Measurements from ENCODE around the gene NID1.

Gene NID1, protein sequence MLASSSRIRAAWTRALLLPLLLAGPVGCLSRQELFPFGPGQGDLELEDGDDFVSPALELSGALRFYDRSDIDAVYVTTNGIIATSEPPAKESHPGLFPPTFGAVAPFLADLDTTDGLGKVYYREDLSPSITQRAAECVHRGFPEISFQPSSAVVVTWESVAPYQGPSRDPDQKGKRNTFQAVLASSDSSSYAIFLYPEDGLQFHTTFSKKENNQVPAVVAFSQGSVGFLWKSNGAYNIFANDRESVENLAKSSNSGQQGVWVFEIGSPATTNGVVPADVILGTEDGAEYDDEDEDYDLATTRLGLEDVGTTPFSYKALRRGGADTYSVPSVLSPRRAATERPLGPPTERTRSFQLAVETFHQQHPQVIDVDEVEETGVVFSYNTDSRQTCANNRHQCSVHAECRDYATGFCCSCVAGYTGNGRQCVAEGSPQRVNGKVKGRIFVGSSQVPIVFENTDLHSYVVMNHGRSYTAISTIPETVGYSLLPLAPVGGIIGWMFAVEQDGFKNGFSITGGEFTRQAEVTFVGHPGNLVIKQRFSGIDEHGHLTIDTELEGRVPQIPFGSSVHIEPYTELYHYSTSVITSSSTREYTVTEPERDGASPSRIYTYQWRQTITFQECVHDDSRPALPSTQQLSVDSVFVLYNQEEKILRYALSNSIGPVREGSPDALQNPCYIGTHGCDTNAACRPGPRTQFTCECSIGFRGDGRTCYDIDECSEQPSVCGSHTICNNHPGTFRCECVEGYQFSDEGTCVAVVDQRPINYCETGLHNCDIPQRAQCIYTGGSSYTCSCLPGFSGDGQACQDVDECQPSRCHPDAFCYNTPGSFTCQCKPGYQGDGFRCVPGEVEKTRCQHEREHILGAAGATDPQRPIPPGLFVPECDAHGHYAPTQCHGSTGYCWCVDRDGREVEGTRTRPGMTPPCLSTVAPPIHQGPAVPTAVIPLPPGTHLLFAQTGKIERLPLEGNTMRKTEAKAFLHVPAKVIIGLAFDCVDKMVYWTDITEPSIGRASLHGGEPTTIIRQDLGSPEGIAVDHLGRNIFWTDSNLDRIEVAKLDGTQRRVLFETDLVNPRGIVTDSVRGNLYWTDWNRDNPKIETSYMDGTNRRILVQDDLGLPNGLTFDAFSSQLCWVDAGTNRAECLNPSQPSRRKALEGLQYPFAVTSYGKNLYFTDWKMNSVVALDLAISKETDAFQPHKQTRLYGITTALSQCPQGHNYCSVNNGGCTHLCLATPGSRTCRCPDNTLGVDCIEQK

DNA sequence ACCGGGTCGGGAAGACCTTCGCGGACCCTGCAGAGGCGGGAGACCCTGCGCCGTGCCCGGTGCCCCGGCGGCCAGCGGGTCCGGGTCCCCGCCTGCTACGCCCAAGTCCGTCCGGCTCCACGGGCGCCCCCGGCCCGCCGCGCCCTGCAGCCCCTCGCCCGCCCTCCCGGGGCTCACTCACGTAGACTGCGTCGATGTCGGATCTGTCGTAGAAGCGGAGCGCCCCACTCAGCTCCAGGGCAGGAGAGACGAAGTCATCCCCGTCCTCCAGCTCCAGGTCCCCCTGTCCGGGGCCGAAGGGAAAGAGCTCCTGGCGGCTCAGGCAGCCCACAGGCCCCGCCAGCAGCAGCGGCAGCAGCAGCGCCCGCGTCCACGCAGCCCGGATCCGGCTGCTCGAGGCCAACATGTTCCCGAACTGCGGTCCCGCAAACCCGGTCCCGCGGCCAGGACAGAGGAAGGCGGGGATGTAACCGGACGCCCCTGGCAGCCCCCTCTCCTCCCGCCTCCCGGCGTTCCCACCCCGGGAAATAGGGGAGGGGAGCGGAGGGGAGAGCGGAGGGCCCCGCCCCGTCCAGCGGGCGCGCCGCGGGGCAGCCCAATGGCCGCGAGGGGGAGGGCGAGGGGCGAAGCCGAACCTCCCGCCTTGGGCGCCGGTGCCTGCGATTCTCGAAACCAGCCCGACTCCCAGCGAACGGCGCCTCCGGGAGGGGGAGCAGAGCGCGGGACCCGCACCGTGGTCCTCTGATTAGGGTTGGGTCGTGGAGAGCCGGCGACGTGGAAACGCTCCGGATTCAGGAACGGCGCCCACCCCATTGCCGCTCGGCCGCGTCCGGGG, at the start of gene NID1:
NID1 (minus strand) TSS at position 417 of the 835 bp plus-strand sequence; CDS start at position 406, 11 bp downstream.
- DNase-seq, result no peak

DNA sequence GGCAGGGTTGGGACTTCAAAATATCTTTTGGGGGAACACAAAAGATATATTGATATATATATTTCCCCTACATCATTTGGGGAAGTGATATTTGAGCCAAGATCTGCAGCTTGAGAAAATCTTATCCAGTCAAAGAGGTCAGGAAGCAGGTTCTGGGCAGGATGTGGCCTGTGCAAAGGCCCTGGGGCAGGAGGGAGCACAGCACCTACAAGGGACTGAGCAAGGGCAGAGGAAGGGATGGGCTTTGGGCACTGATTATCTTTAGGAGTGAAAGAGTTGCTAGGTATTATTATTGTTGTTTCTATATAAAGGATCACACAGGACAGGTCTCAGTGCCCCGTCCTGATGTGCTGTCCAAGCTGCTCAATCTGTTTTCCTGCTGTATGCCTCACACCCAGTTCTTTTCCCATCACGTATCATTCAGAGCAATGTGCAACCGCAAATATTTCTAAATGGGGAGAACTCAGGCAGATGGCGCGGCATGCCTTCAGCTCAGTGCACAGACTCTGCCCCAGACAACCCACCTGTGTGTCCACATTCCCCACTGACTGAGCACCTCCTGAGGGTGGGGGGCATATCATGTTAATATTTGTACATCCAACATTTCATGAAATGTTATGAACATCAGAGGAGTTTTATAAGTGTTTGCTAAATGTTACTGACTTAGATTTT, 49.3 kb upstream of the NID1 start:
- DNase-seq, result no peak

DNA sequence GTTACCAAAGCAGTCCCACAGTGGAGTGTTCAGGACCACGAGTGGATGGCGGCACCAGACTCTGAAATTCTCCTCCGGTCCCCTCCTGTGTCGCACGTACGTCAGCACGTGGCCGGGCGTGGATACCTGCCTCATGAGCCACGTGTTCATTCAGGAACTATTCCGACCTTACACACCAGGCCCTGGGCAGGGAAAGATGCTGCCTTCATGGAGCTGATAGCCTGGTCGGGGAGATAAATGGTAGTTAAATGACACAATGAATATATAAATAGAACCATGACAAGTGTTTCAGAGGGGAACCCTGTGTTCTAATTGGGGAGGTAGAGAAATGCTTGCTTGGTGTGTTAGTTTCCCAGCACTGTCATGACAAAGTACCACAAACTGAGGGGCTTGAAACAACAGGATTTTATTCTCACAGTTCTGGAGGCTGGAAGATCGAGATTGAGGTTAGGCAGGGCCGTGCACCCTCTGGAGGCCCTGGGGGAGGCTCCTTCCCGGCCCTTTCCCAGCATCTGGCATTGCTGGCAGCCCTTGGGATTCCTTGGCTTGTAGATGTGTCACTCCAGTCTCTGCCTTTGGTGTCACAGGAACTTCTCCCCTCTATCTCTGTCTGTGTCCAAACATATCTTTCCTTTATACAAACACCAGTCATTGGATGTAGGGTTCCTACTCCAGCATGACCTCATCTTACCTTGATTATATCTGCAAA, 48.6 kb upstream of the NID1 start:
- DNase-seq, result no peak

DNA sequence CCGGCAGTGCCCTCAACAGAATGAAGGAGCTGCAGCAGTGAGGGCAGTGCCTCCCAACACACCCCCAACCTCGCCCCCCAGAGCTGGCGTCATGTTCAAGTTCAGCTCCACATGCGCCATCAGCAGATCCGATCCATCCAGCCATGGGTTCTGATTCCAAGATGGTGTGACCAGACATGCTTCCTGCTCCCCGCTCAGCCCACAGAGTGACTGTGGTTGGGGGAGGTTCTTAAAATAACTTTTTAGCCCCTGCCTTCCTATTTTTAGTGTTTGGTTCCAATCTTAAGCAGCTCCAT, 47.4 kb upstream of the NID1 start:
- no peak for DNase-seq

DNA sequence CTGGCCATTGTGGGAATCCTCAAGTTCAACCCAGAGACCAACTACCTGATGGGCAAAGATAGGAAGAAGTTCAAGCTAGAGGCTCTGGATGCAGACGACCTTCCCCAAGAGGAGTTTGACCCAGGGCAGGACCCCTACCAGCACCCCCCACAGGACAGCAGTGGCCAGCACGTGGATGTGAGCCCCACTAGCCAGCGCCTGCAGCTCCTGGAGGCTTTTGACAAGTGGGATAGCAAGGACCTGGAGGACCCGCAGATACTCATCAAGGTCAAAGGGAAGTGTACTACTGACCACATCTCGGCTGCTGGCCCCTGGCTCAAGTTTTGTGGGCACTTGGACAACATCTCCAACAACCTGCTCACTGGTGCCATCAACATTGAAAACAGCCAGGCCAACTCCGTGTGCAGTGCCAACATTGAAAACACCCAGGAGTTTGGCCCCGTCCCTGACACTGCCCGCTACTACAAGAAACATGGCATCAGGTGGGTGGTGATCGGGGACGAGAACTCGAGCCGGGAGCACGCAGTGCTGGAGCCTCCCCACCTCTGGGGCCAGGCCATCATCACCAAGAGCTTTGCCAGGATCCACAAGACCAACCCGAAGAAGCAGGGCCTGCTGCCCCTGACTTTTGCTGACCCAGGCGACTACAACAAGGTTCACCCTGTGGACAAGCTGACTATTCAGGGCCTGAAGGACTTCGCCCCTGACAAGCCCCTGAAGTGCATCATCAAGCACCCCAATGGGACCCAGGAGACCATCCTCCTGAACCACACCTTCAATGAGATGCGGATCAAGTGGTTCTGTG, 46.8 kb upstream of the NID1 start:
- DNase-seq, result no peak

DNA sequence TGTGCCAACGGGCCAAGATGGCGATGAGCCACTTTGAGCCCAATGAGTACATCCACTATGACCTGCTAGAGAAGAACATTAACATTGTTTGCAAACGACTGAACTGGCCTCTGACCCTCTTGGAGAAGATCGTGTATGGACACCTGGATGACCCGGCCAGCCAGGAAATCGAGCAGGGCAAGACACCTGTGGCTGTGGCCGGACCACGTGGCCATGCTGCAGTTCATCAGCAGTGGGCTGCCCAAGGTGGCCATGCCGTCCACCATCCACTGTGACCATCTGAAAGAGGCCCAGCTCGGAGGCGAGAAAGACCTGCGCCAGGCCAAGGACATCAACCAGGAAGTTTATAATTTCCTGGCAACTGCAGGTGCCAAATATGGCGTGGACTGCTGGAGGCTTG, 45.2 kb upstream of the NID1 start:
- DNase-seq, result no peak

DNA sequence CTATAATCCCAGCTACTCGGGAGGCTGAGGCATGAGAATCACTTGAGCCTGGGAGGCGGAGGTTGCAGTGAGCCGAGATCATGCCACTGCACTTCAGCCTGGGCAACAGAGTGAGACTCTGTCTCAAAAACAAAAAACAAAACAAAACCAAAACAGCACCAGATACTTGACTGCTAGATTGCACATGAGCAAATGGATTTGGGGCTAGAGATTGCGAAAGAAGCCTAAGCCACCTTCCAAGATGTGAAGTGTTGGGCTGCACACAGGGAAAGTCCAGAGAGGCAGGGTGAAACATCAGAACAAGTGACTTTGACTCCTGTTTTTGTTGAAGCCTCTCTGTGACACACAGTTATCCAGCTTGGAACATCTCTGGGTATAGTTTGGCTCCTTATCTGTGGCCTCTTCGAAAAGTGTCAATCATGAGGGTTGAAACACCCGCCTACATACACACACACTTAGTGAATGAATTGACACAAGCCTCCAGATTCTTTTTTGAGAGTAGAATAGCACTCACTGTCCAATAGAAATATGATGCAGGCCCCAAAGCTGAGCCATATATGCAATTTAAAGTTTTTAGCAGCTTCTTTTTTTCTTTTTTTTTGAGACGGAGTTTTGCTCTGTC, 43.2 kb upstream of the NID1 start:
- no peak for DNase-seq

DNA sequence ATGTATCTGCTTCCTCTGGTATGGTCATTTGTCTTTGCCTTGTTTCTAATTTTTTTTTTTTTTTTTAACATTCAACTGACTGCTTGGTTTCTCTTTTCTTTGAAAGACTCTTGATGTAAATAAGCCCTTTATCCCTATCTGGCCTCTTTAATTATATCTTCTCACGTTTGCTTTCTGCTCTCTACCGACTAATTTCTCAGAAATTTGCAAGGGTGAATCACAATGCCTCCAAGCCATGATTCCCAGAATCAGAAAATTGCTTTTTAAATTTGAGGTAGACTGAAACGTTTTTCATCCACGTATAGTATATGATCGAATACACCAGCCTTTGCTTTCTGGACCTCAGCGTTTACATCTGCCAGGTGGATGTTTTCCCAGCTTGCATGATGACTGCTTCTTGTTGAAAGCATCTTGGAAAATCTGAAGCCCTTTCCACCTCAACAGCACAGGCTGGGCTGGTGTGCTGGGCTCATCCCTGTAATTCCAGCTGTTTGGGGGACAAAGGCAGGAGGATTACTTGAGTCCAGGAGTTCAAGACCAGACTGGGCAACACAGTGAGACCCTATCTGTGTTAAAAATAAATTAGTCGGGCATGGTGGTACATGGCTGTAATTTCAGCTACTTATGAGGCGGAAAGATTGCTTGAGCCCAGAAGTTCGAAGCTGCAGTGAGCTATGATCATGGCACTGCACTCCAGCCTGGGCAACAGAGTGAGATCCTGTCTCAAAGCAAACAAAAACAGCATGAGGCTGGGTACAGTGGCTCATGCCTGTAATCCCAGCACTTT, 42.4 kb upstream of the NID1 start:
- DNase-seq, result no peak

DNA sequence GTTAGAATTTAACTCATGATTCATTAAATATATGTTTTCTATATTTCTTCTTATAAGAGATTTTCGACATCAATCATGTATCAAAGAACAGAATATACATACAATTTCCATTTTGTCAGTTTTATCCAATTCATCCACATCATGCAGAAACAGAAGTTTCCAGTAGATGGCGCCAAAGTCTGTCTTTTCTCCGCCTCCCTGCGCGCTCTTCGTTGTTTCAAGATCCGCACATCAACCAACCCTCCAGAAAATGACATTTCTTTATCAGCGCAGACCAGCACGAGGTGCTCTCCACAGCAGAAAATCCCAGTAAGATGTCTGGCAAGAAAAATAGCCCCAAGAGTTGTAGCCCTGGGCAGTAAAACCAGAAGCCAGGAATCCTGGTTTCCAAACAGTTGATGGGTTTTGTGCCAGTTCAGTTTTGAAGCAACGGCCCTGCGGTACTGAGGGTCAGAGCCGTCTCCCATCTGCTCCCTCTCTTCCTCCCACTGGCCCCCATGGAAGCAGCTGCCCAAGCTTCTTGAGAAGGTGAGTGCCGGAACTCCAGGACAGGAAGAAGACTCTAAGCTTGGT, 38.8 kb upstream of the NID1 start:
- peak; percentile 18 for DNase-seq

DNA sequence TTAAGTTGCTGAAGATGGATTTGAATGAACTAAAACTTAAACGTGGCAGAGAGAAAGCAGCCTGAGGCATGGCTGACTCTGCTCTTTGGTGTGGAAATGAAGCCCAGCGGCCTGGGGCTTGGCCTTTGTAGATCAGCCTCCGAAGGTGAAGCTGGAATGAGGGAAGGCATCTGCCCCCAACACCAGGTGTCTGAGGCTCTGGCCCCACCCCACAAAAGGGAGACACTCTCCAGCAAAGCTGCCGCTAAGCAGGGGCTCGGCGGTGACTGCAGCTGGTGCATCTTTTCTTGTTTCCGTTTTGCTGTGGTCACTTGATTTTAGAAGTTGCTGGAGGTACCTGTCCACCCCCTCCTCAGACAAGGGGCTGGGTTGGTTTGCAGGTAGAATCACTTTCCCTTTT, 38.2 kb upstream of the NID1 start:
- no peak for DNase-seq

DNA sequence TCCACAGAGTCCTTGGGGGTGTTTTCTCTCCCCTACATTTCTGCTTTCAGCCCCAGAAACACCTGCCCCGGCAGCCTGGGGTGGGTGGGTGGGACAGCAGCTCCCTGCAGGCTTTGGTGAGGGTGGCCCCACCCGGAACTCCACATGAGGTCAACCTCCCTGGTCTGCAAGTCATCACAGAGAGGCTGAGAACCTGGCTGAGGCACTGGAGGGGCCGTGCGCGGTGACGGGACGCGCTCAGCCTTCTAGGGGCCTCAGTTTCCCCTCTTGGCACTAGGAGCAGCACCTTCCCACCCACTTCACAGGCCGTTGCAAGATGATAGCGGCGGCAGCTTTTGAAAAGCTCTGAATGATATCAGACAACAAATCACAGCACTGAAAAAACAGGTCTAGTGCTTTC, 37.7 kb upstream of the NID1 start:
- no peak for DNase-seq

DNA sequence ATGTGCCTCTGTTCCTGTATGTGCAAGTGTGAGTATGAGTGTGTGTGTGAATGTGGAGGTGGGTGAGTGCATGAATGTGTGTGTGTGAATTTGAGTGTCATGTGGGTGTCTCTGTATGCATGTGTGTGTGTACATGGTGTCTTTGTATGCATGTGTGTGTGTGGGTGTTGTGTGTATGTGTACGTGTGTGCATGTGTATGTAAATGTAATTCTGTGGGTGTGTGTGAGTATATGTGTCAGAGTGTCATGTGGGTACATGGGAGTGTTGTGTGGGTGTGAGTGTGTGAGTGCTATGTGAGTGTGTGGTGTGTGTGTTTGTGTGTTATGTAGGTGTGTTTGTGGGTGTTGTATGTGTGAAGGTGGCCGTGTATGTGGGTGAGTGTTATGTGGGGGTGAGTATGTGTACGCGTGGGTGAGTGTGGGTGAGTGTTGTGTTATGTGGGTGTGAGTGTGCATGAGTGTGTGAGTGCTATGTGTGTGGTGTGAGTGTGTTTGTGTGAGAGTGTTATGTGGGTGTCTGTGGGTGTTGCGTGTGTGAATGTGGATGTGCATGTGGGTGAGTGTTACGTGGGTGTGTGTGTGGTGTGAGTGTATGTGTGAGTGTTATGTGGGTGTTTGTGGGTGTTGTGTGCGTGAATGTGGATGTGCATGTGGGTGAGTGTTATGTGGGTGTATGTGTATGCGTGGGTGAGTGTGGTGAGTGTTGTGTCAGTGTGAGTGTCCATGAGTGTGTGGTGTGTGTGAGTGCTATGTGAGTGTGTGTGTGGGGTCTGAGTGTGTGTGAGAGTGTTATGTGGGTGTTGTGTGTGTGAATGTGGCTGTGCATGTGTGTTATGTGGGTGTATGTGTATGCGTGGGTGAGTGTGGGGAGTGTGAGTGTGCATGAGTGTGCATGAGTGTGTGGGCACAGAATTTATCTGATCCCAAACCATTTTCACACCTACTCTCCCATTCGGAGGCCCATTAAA, 36.6 kb upstream of the NID1 start:
- no peak for DNase-seq

DNA sequence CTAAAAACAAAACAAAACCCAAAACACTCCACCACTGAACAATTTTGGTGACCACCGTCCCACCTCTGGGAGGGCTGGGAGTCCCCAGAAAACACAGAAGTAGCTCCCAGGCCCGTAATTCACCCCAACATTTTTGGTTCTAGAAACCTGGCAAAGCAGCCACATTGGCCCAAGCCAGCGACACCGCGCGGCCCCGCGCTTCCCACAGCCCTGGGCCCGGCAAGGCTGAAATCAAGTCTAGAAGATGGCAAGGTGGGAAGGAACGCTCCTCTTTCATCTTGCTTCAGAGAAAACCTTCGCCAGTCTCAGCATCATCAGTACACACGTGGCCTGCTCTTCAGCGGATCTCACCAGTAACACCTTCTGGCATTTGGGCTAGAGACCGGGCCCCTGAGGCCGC, 35.9 kb upstream of the NID1 start:
- DNase-seq, result no peak

DNA sequence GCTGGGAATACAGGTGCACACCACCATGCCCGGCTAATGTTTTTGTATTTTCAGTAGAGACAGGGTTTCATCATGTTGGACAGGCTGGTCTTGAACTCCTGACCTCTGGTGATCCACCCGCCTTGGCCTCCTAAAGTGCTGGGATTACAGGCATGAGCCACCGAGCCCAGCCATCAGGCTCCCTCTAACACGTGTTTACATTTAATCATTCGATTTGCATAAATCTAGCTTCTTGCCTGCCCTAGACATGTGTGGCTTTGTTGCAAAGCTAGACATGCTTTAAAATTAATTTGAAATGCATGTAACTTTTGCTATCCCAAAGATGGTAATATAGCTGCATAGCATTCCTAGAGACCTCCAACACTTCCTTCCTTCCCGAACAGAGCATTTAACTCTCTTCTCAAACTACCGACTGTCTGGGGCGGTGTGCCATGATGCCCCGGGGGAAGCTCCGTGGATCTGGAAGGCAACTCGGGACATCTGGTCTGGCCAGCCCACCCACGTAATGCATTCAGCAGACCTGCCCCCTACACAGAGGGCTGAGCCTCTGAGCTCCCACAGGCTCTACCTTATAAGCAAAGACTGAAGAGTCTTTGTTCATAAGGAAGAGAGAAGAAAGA, 34.6 kb upstream of the NID1 start:
- no peak for DNase-seq

DNA sequence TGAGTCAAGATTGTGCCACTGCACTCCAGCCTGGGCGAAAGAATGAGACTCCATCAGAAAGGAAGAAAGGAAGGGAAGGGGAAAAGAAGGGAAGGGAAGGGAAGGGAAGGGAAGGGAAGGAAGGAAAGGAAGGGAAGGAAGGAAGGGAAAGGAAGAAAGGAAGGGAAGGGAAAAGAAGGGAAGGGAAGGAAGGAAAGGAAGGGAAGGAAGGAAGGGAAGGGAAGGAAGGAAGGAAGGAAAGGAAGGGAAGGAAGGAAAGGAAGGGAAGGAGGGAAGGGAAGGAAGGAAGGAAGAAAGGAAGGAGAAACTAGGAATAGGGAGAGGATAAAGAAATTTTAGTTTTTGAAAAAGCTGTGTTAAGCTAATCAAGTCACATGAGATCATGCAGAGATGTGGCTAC, 33.4 kb upstream of the NID1 start:
- DNase-seq, result no peak

DNA sequence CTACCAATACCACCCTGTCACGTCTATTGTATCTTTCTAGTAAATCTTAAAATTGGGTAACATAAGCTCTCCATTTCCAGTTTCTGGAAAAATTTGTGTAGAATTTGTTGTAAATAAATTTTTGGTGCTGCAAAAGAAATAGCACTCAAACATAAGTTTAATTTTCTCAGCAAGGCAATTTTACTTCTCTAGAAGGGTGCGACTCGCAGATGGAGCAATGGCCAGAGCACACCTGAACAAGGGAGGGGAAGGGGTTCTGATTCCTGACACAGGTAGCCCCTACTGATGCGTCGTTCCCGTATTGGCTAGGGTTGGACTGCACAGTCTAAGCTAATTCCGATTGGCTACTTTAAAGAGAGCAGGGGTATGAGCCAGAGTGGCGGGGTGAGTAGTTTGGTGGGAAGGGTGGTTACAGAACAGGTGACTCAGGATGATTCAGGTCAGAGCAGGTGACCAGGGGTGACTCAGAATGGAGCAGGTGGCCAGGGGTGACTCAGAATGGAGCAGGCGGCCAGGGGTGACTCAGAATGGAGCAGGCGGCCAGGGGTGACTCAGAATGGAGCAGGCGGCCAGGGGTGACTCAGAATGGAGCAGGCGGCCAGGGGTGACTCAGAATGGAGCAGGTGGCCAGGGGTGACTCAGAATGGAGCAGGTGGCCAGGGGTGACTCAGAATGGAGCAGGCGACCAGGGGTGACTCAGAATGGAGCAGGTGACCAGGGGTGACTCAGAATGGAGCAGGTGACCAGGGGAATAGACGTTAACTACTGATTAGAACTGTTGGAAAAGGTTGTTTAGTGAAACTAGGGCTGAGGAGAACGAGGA, 32.0 kb upstream of the NID1 start:
- peak; percentile 7 for DNase-seq
